GM21576 (cell line): ENCODE data around the gene PRTG.
"Not testable (repeated sequence)": the region's sequence is repeated elsewhere in the genome, so short reads cannot be mapped to it uniquely, and the experiment has no call there.

ENCODE experiments used
- ATAC-seq: cut with Tn5 transposase; IDR thresholded peaks from one replicate; pipeline ENCODE4 v1.9.1; 2021; ENCODE audit warnings: mild to moderate bottlenecking, moderate library complexity; ENCODE audit not compliant: unreplicated experiment

Gene PRTG

GRCh38 chr15:55742927-55743728, at the start of gene PRTG:
TSS of gene PRTG (minus strand) at chr15:55743152. CDS start at chr15:55742931, 221 bp downstream.
- ATAC-seq, result no peak

GRCh38 chr15:55791551-55792400, 48.8 kb upstream of the PRTG start:
- no peak for ATAC-seq

GRCh38 chr15:55789066-55789660, 46.2 kb upstream of the PRTG start:
- no peak for ATAC-seq

DNA sequence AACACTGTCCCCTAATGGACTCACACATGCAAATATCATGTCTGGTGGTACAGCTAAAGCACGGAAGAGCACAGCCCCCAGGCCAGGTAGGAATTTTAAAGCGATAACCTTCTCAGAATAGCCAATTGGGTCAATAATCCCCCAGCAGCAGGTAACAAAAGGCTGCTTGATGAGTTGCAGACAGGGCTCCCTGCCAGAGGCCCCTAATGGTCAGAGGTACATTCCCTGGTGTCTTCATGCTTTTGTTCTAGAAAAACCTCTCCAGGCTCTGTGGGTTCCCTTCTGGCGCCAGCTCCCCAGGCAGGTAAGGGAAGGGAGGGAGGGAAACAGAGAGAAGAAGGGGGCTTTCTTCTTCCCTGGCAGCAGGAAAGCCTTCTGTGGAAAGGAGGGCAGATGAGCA, 43.4 kb upstream of the PRTG start:
- no peak for ATAC-seq

DNA sequence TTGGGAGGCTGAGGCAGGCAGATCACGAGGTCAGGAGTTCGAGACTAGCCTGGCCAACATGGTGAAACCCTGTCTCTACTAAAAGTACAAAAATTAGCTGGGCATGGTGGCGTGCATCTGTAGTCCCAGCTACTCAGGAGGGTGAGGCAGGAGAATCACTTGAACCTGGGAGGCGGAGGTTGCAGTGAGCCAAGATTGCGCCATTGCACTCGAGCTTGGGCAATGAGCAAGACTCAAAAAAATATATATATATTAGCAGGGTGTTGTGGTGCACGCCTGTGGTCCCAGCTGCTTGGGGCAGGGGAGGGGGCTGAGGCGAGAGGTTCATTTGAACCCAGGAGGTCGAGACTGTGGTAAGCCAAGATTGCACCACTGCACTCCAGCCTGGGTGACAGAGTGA, 42.6 kb upstream of the PRTG start:
- ATAC-seq, result not testable (repeated sequence)

DNA sequence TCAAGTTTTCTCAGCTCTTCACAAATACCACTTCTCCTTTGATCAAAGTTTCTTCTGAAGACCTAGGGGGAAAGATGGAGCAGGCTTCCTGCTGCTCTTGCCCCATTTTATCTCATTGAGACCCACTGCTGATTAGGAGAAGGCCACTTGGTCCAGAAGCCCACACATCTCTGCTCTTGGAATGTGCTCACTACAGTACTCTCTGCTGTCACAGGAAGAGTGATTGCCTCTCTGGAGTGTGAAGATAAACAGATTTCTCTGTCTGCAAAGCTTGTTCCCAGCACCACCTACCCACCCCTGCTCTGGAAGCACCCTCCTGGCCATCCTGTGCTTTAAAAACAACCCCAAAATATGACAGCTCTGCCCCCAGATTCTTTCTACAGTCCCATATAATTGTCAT, 41.3 kb upstream of the PRTG start:
- no peak for ATAC-seq

- no peak for ATAC-seq
Measured at GRCh38 chr15:55782901-55783300, 39.9 kb upstream of the PRTG start.

DNA sequence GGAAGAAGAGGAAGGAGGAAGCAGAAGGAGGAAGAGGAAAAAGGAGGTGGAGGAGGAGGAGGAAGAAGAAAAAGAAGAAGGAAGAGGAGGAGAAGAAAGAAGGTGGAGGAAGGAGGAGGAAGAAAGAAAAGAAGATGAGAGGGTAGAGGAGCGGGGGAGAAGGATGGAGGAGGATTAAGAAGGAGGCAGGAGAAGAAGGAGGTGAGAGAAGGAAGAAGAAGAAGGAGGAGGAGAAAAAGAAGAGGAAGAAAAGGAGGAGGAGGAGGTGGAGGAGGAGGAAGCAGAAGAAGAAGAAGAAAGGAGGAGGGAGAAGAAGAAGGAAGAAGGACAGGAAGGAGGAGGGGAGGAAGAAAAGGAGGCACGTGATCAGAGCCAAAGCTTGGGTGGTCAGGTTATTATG, 37.3 kb upstream of the PRTG start:
- no peak for ATAC-seq

DNA sequence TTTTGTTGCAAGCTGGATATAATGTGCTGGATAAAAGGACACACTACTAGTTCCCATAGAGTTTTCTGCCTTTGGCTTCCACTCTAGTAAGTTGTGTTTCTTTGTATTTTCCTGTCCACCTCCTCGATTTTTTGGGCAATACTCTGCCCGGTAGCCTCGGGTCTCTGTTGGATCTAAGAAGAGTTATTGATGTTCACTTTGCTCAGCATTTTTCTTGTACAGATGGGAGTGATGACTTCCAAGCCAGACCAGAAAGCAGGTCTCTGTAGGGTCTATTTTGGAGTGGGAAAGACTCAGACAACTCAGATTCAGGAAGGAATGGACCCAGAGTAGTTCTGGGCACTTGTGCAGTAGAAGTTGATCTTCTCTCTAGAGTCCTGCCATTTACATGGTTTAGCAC, 36.0 kb upstream of the PRTG start:
- ATAC-seq, result no peak

- no peak for ATAC-seq
Measured at GRCh38 chr15:55775316-55775715, 32.4 kb upstream of the PRTG start.

DNA sequence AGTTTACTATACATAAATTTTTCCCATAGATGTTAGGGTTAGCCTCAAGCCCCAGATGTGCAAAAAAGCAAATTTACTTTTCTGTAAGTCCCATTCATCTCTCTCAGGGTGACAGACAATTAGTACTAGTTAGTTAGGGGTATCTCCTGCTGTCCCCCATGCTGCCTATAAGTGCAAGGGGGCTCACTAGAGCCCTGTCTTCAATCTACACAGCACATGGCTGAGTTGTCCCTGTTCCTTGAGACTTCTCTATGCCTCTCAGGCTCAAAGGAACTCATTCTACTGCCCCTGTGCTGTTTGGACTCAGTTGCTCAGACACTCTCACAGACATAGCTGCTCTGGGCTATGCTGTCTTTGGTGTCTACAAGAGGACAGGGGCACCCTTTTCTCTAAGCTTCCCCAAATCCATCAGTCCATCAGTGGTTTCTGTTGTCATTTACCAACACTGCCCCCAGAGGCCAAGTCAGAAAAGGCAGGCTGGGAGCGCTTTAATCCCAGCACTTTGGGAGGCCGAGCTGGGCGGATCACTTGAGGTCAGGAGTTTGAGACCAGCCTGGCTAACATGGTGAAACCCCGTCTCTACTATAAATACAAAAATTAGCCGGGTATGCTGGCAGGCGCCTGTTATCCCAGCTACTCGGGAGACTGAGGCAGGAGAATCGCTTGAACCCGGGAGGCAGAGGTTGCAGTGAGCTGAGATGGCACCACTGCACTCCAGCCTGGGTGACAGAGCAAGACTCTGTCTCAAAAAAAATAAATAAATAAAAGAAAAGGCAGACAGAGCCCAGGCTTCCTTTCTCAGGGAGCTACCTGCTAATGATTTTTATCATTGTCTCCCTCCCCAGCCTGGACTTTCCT, 31.4 kb upstream of the PRTG start:
- peak; percentile 70 for ATAC-seq

GRCh38 chr15:55770806-55771205, 27.9 kb upstream of the PRTG start:
- no peak for ATAC-seq

DNA sequence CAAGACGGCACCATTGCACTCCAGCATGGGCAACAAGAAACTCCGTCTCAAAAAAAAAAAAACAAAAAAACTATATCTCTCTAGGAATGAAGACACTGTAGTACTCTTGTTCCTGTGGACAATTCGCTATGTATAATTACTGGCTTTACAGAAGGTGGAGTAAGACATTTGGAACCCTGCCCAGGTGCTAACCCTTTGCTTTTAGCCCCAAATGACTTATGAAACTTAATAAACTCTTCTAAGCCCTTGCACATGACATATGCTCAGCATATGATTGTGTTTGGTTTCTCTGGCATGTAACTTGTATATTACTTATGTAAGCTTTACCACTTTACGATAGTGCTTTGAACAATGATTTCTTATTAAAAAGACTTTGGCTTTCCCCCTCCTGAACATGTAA, 27.3 kb upstream of the PRTG start:
- no peak for ATAC-seq

DNA sequence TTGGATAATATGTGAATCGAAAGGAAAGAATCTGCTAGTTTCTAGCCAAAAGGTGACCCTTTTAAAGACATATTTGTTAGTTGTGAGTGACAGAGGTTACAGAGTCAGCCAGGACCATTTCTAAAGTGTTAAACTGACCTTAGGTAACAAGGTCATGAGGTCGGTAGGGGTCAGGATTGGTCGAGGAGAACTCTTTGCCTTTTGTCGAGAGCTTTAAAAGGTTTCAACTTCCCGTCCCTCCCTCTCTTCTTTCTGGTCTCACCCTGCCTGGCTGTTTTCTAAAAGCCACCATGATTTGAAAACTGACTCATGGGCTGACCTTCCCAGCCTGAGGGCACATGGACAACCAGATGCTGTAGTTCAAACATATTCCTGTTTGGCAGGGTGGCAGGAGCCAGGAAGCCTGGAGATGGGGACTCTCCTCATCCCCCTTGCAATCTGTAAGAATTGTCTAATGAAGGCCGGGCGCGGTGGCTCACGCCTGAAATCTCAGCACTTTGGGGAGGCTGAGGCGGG, 25.8 kb upstream of the PRTG start:
- no peak for ATAC-seq

GRCh38 chr15:55766676-55767075, 23.7 kb upstream of the PRTG start:
- ATAC-seq, result no peak

GRCh38 chr15:55764398-55764797, 21.4 kb upstream of the PRTG start:
- ATAC-seq, result no peak

- no peak for ATAC-seq
Measured at GRCh38 chr15:55758580-55758986, 15.6 kb upstream of the PRTG start.

DNA sequence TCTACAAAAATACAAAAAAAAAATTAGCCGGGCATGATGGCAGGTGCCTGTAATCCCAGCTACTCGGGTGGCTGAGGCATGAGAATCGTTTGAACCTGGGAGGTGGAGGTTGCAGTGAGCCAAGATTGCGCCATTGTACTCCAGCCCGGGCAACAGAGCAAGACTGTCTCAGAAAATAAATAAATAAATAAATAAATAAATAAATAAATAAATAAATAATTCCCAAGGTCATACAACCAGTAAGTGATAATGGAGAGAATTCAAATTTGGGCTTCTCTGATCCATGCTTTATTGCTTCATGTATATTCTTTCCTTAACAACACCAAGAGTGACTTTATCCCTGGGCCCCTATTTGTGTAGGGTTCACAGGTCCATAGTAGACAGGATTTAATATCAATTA, 10.5 kb upstream of the PRTG start:
- not testable (repeated sequence) for ATAC-seq

GRCh38 chr15:55750706-55751105, 7.8 kb upstream of the PRTG start:
- no peak for ATAC-seq
